GM23248 (cell line): ENCODE data around the gene DPP3. TPM values are rescaled to one million over a fixed set of nuclear protein-coding genes. Genes with fewer than 3 reads are reported as not detected.

Experiments
- DNase-seq: peaks from one replicate; pipeline ENCODE4 v3.0.0-alpha.2; 2015
- H2AFZ ChIP-seq: fragments of 200-600 bp; sonication (generic); 2 replicates; pipeline ENCODE4 v1.6.1; 2016; ENCODE audit warnings: antibody characterized with exemption
- H3F3A ChIP-seq: fragments of 200-600 bp; sonication (generic); 2 replicates; pipeline ENCODE4 v1.6.1; 2016; ENCODE audit warnings: mild to moderate bottlenecking, antibody characterized with exemption, mixed run types; ENCODE audit not compliant: insufficient read depth
- H3K27ac ChIP-seq: fragments of 200-600 bp; sonication (generic); 2 replicates; pipeline ENCODE4 v1.5.1; 2016; ENCODE audit warnings: mild to moderate bottlenecking
- H3K27me3 ChIP-seq: fragments of 200-600 bp; sonication (generic); replicated peaks from 2 replicates; pipeline ENCODE4 v1.6.1; 2016; ENCODE audit warnings: mild to moderate bottlenecking; ENCODE audit not compliant: insufficient read depth
- H3K36me3 ChIP-seq: fragments of 200-600 bp; sonication (generic); 2 replicates; pipeline ENCODE4 v1.6.1; 2016; ENCODE audit warnings: low read depth, mild to moderate bottlenecking
- H3K4me1 ChIP-seq: fragments of 200-600 bp; sonication (generic); 2 replicates; pipeline ENCODE4 v1.6.1; 2016; ENCODE audit warnings: mild to moderate bottlenecking; ENCODE audit not compliant: insufficient read depth
- H3K4me2 ChIP-seq: fragments of 200-600 bp; sonication (generic); one replicate; pipeline ENCODE4 v1.6.1; 2016; ENCODE audit warnings: mild to moderate bottlenecking; ENCODE audit not compliant: unreplicated experiment
- H3K4me3 ChIP-seq: fragments of 200-600 bp; sonication (generic); 2 replicates; pipeline ENCODE4 v1.5.1; 2016; ENCODE audit warnings: mild to moderate bottlenecking
- H3K79me2 ChIP-seq: fragments of 200-600 bp; sonication (generic); 2 replicates; pipeline ENCODE4 v1.6.1; 2016; ENCODE audit warnings: mild to moderate bottlenecking; ENCODE audit not compliant: insufficient read depth
- H3K9ac ChIP-seq: fragments of 200-600 bp; sonication (generic); 2 replicates; pipeline ENCODE4 v1.6.1; 2016; ENCODE audit warnings: mild to moderate bottlenecking
- H3K9me2 ChIP-seq: fragments of 200-600 bp; sonication (generic); 2 replicates; pipeline ENCODE4 v1.6.1; 2016; ENCODE audit warnings: mixed run types, mild to moderate bottlenecking, moderate library complexity; ENCODE audit not compliant: insufficient read depth
- H3K9me3 ChIP-seq: fragments of 200-600 bp; sonication (generic); one replicate; pipeline ENCODE4 v1.6.1; 2017; ENCODE audit warnings: low read depth
- H4K20me1 ChIP-seq: fragments of 200-600 bp; sonication (generic); 2 replicates; pipeline ENCODE4 v1.6.0; 2016; ENCODE audit not compliant: insufficient read depth
- EZH2 ChIP-seq: fragments of 200-600 bp; sonication (generic); IDR thresholded peaks from 2 replicates; pipeline ENCODE4 v1.6.1; 2018; ENCODE audit warnings: antibody characterized with exemption, mild to moderate bottlenecking; ENCODE audit not compliant: insufficient read depth, poor library complexity, severe bottlenecking
- EZH2phosphoT487 ChIP-seq: fragments of 200-600 bp; sonication (generic); IDR thresholded peaks from 2 replicates; pipeline ENCODE4 v1.6.1; 2018; ENCODE audit warnings: antibody characterized with exemption, moderate library complexity, mild to moderate bottlenecking, low read depth; ENCODE audit not compliant: insufficient read depth
- WGBS, 2 experiments: methylation state at CpG; one replicate each; pipeline ENCODE4 v1.1.6; 2015 to 2017; ENCODE audit warnings: low lambda C conversion rate in 2 of 2, low coverage in 1 of 2; ENCODE audit errors: missing lambda C conversion rate in 2 of 2; 5-methylcytosine and 5-hydroxymethylcytosine counted together
- in situ Hi-C: fragments of 300-500 bp; cut with MboI; formaldehyde crosslinking; loops from 2 replicates; pipeline ENCODE4 v1.15.0; 2020
- polyA plus RNA-seq: library from polyadenylated mRNA; unstranded; fragments of >200 nt; fragmentation: Nextera tagmentation; extraction: Ambion mirVana; gene quantifications from 2 replicates; pipeline ENCODE4 v1.2.1, GENCODE V29; 2016
- total RNA-seq: library from RNA; depleted of rRNA; stranded (reverse); fragments of >200 nt; shearing (Covaris generic); gene quantifications from 2 replicates; pipeline ENCODE4 v1.2.3, GENCODE V29; 2014

Gene DPP3
- total and polyA plus RNA-seq, 2 experiments from 2014 or later, result 34.7 to 50.8 TPM

GRCh38 chr11:66473608-66474515 is 6.4 kb upstream of the DPP3 start:
- TF ChIP-seq EZH2, result no peak
- no peak for TF ChIP-seq EZH2phosphoT487
- H3K9me2 ChIP-seq, result no peaks in the 10 kb centered on the region
- 82 to 84% methylated on average over 19 to 20 of the region's 20 CpGs for WGBS, 2 experiments

GRCh38 chr11:66475349-66476172 is 4.7 kb upstream of the DPP3 start:
- in situ Hi-C loops, result no loop called here
- H2AFZ ChIP-seq, result no peak overlapping the region

More at GRCh38 chr11:66473608-66474515, 6.4 kb upstream of the DPP3 start:
- Histone ChIP-seq H2AFZ (no peak overlapping the region), H3K27me3 (no peaks in the 10 kb centered on the region), H3F3A (no peaks in the 10 kb centered on the region), H3K79me2 (peaks cover 6% of the 10 kb centered on the region), H3K9me3 (no peaks in the 10 kb centered on the region), H3K27ac (no peak overlapping the region), H4K20me1 (no peaks in the 10 kb centered on the region), H3K4me3 (no peak overlapping the region), H3K9ac (no peak overlapping the region), H3K4me2 (no peak overlapping the region), H3K4me1 (0 out of 2 replicates have a peak, but pooled peaks cover 4% of the 10 kb centered on the region), H3K36me3 (no peaks in the 10 kb centered on the region)
- DNase-seq, result no peak
- in situ Hi-C loops, result no loop called here

GRCh38 chr11:66476173-66476840 is 3.9 kb upstream of the DPP3 start:
- Histone ChIP-seq H3K9me3 (no peaks in the 10 kb centered on the region), H3K36me3 (no peaks in the 10 kb centered on the region), H2AFZ (no peak overlapping the region), H3F3A (no peaks in the 10 kb centered on the region), H3K27ac (no peak overlapping the region), H3K27me3 (no peaks in the 10 kb centered on the region), H3K9me2 (no peaks in the 10 kb centered on the region), H4K20me1 (no peaks in the 10 kb centered on the region), H3K4me2 (no peak overlapping the region), H3K4me3 (no peak overlapping the region), H3K9ac (no peak overlapping the region), H3K79me2 (peaks cover 14% of the 10 kb centered on the region), H3K4me1 (0 out of 2 replicates have a peak, but pooled peaks cover 8% of the 10 kb centered on the region)
- in situ Hi-C loops, result no loop called here
- 77 to 79% methylated on average over 9 to 10 of the region's 10 CpGs for WGBS, 2 experiments
- no peak for DNase-seq
- TF ChIP-seq EZH2phosphoT487 (no peak), EZH2 (no peak)

More at GRCh38 chr11:66475349-66476172, 4.7 kb upstream of the DPP3 start:
- 0 out of 2 replicates have a peak, but pooled peaks cover 8% of the 10 kb centered on the region for H3K4me1 ChIP-seq
- no peaks in the 10 kb centered on the region for H3F3A ChIP-seq
- H3K27me3 ChIP-seq, result no peaks in the 10 kb centered on the region
- no peaks in the 10 kb centered on the region for H4K20me1 ChIP-seq
- WGBS, 2 experiments, result 93% methylated on average over 32 to 36 of the region's 44 CpGs
- H3K36me3 ChIP-seq, result no peaks in the 10 kb centered on the region
- TF ChIP-seq EZH2 (no peak), EZH2phosphoT487 (no peak)
- H3K79me2 ChIP-seq, result peaks cover 14% of the 10 kb centered on the region
- H3K4me2 ChIP-seq, result no peak overlapping the region
- no peak overlapping the region for H3K9ac ChIP-seq
- no peak overlapping the region for H3K4me3 ChIP-seq
- DNase-seq, result no peak
- H3K9me3 ChIP-seq, result no peaks in the 10 kb centered on the region
- no peaks in the 10 kb centered on the region for H3K9me2 ChIP-seq
- H3K27ac ChIP-seq, result no peak overlapping the region

GRCh38 chr11:66476841-66477251 is 3.4 kb upstream of the DPP3 start:
- H3K9ac ChIP-seq, result no peak overlapping the region
- H3K27ac ChIP-seq, result no peak overlapping the region
- no peak for DNase-seq
- WGBS, 2 experiments, result 44 to 51% methylated on average over 9 of the region's 9 CpGs
- TF ChIP-seq EZH2phosphoT487 (no peak), EZH2 (no peak)
- no peak overlapping the region for H2AFZ ChIP-seq
- H4K20me1 ChIP-seq, result no peaks in the 10 kb centered on the region
- H3K79me2 ChIP-seq, result peaks cover 14% of the 10 kb centered on the region
- H3F3A ChIP-seq, result no peaks in the 10 kb centered on the region
- in situ Hi-C loops, result no loop called here
- no peaks in the 10 kb centered on the region for H3K36me3 ChIP-seq
- 0 out of 2 replicates have a peak, but pooled peaks cover 8% of the 10 kb centered on the region for H3K4me1 ChIP-seq
- H3K4me3 ChIP-seq, result no peak overlapping the region
- H3K9me2 ChIP-seq, result no peaks in the 10 kb centered on the region
- no peaks in the 10 kb centered on the region for H3K27me3 ChIP-seq
- H3K4me2 ChIP-seq, result no peak overlapping the region
- no peaks in the 10 kb centered on the region for H3K9me3 ChIP-seq
